Measurements from ENCODE around the gene STK11. TPM values are rescaled to one million over a fixed set of nuclear protein-coding genes. Genes with fewer than 3 reads are reported as not detected.
A peak's percentile ranks its signal among the peaks of the same experiment; 100 is the strongest.

STK11 gene
- total and polyA plus RNA-seq, 7 experiments from 2014 or later, result 13.9 to 91.3 (median 71.5) TPM

DNA sequence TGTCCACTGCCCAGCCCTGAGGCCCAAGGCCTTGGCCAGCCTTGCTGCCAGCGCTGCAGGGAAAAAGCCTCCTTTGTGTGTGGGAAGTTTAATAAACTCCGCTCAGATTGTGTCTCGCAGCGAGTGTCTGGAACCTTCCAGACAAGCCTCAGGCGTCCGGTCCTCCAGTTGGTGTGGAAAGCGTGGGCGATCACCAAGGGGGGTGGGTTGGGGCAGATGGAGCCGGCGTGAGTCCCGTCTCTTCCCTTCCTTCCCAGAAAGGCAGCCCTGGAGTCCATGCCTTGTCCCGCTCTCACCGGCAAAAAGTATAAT is 4.6 kb downstream of the STK11 start:
- DNase-seq, result no peak
- Mint-ChIP-seq H3K27me3 (no peaks in the 10 kb centered on the region), H3K4me1 (peaks cover 23 to 49% (median 33%) of the 10 kb centered on the region in 7 donors), H3K27ac (peak overlapping the region in 2 of 9 donors; percentile 56 to 67), H3K36me3 (peaks cover 0 to 18% (median 5%) of the 10 kb centered on the region in 5 donors), H3K4me3 (peak overlapping the region in 7 of 10 donors; percentile 8 to 70 (median 29)), H3K9me3 (peaks cover 0 to 2% (median 0%) of the 10 kb centered on the region in 11 donors)
- Histone ChIP-seq H3K27me3 (ENCODE audit: control insufficient read depth in 2 of 2, insufficient read depth in 2 of 2, low read length in 2 of 2) (no peaks in the 10 kb centered on the region), H3K36me3 (ENCODE audit: control insufficient read depth in 2 of 3, insufficient read depth in 3 of 3, low read length in 3 of 3) (peaks cover 0 to 10% (median 0%) of the 10 kb centered on the region in 3 experiments), H3K4me1 (ENCODE audit: control insufficient read depth in 2 of 2, insufficient read depth in 2 of 2, low read length in 2 of 2) (peaks cover 28 to 30% of the 10 kb centered on the region in 2 donors), H3K4me3 (ENCODE audit: low read length) (no peak overlapping the region), H3K27ac (ENCODE audit: low read depth, low read length) (no peak overlapping the region), H3K9me3 (ENCODE audit: control insufficient read depth in 2 of 3, low read length in 3 of 3) (no peaks in the 10 kb centered on the region)
- POLR2A ChIA-PET, result no interaction called here
- ATAC-seq, result no peak
- CTCF ChIA-PET, result no interaction called here
- intact Hi-C loops (cut with micrococcal nuclease), result no loop called here

GRCh38 chr19:1211494-1212234 is 6.1 kb downstream of the STK11 start:
- intact Hi-C loops (cut with micrococcal nuclease), result no loop called here
- no peaks in the 10 kb centered on the region for H3K9me3 ChIP-seq (ENCODE audit: control insufficient read depth in 2 of 3, low read length in 3 of 3)
- peaks cover 0 to 18% (median 5%) of the 10 kb centered on the region in 5 donors for H3K36me3 Mint-ChIP-seq
- peaks cover 27 to 29% of the 10 kb centered on the region in 2 donors for H3K4me1 ChIP-seq (ENCODE audit: control insufficient read depth in 2 of 2, insufficient read depth in 2 of 2, low read length in 2 of 2)
- H3K36me3 ChIP-seq (ENCODE audit: control insufficient read depth in 2 of 3, insufficient read depth in 3 of 3, low read length in 3 of 3), result peaks cover 0 to 13% (median 0%) of the 10 kb centered on the region in 3 experiments
- H3K9me3 Mint-ChIP-seq, result peaks cover 0 to 2% (median 0%) of the 10 kb centered on the region in 11 donors
- H3K27ac Mint-ChIP-seq, result peak overlapping the region in 2 of 9 donors; percentile 67 to 78
- H3K27ac ChIP-seq (ENCODE audit: low read depth, low read length), result peak overlapping the region; percentile 4
- no peaks in the 10 kb centered on the region for H3K27me3 Mint-ChIP-seq
- no peak for ATAC-seq
- H3K4me3 ChIP-seq (ENCODE audit: low read length), result no peak overlapping the region
- H3K27me3 ChIP-seq (ENCODE audit: control insufficient read depth in 2 of 2, insufficient read depth in 2 of 2, low read length in 2 of 2), result no peaks in the 10 kb centered on the region
- CTCF ChIA-PET, result no interaction called here
- POLR2A ChIA-PET, result interaction anchor here (0.9 to 1.2 kb wide), 2 partner anchors 19 to 27 kb away, joined by 3 to 4 read pairs; no protein-coding TSS in a partner anchor
- H3K4me3 Mint-ChIP-seq, result peak overlapping the region in 4 of 10 donors; percentile 17 to 47 (median 27)
- peaks cover 22 to 48% (median 32%) of the 10 kb centered on the region in 7 donors for H3K4me1 Mint-ChIP-seq
- no peak for DNase-seq

- DNase-seq (peak; percentile 37 to 71 (median 53)), ATAC-seq (peak; percentile 90)
- Mint-ChIP-seq H3K27ac (peak overlapping the region; percentile 87 to 99 (median 93)), H3K4me3 (peak overlapping the region; percentile 75 to 88 (median 78)), H3K9me3 (peaks cover 0 to 2% (median 0%) of the 10 kb centered on the region in 11 donors), H3K27me3 (no peaks in the 10 kb centered on the region), H3K4me1 (peaks cover 19 to 37% (median 27%) of the 10 kb centered on the region in 7 donors), H3K36me3 (peaks cover 0 to 12% (median 5%) of the 10 kb centered on the region in 5 donors)
- ChIA-PET CTCF (interaction anchor here (0.5 to 0.6 kb wide), 2 partner anchors 30 to 36 kb away, joined by 3 to 6 read pairs; no protein-coding TSS in a partner anchor), POLR2A (interaction anchor here (0.7 to 1.8 kb wide), 6 partner anchors 39 to 201 kb away, joined by 3 to 5 read pairs (median 3); partner anchors contain the start of genes ABCA7 and CIRBP)
- Histone ChIP-seq H3K9me3 (ENCODE audit: control insufficient read depth in 2 of 3, low read length in 3 of 3) (no peaks in the 10 kb centered on the region), H3K27me3 (ENCODE audit: control insufficient read depth in 2 of 2, insufficient read depth in 2 of 2, low read length in 2 of 2) (no peaks in the 10 kb centered on the region), H3K4me3 (ENCODE audit: low read length) (peak overlapping the region; percentile 31), H3K4me1 (ENCODE audit: control insufficient read depth in 2 of 2, insufficient read depth in 2 of 2, low read length in 2 of 2) (peaks cover 16 to 29% of the 10 kb centered on the region in 2 donors), H3K36me3 (ENCODE audit: control insufficient read depth in 2 of 3, insufficient read depth in 3 of 3, low read length in 3 of 3) (peaks cover 0 to 18% (median 0%) of the 10 kb centered on the region in 3 experiments), H3K27ac (ENCODE audit: low read depth, low read length) (peak overlapping the region; percentile 71)
- intact Hi-C loops (cut with micrococcal nuclease), result no loop called here
Observed at GRCh38 chr19:1213391-1214286, 8.1 kb downstream of the STK11 start.

GRCh38 chr19:1214299-1214861 is 8.8 kb downstream of the STK11 start:
- CTCF ChIA-PET, result interaction anchor here (0.6 kb wide), 1 partner anchor 29 kb away, joined by 3 read pairs; no protein-coding TSS in a partner anchor
- intact Hi-C loops (cut with micrococcal nuclease), result no loop called here
- POLR2A ChIA-PET, result interaction anchor here (0.7 to 1.8 kb wide), 6 partner anchors 39 to 201 kb away, joined by 3 to 5 read pairs (median 3); partner anchors contain the start of genes ABCA7 and CIRBP
- peaks cover 12 to 25% of the 10 kb centered on the region in 2 donors for H3K4me1 ChIP-seq (ENCODE audit: control insufficient read depth in 2 of 2, insufficient read depth in 2 of 2, low read length in 2 of 2)
- H3K27me3 ChIP-seq (ENCODE audit: control insufficient read depth in 2 of 2, insufficient read depth in 2 of 2, low read length in 2 of 2), result no peaks in the 10 kb centered on the region
- peaks cover 0 to 20% (median 0%) of the 10 kb centered on the region in 3 experiments for H3K36me3 ChIP-seq (ENCODE audit: control insufficient read depth in 2 of 3, insufficient read depth in 3 of 3, low read length in 3 of 3)
- no peaks in the 10 kb centered on the region for H3K9me3 ChIP-seq (ENCODE audit: control insufficient read depth in 2 of 3, low read length in 3 of 3)
- Mint-ChIP-seq H3K27me3 (no peaks in the 10 kb centered on the region), H3K9me3 (peaks cover 0 to 2% (median 0%) of the 10 kb centered on the region in 11 donors), H3K36me3 (peaks cover 0 to 12% (median 5%) of the 10 kb centered on the region in 5 donors), H3K27ac (peak overlapping the region in 8 of 9 donors; percentile 87 to 99 (median 93)), H3K4me1 (peaks cover 19 to 36% (median 27%) of the 10 kb centered on the region in 7 donors), H3K4me3 (peak overlapping the region; percentile 75 to 88 (median 78))
- peak overlapping the region; percentile 71 for H3K27ac ChIP-seq (ENCODE audit: low read depth, low read length)
- no peak overlapping the region for H3K4me3 ChIP-seq (ENCODE audit: low read length)
- DNase-seq (no peak), ATAC-seq (no peak)

DNA sequence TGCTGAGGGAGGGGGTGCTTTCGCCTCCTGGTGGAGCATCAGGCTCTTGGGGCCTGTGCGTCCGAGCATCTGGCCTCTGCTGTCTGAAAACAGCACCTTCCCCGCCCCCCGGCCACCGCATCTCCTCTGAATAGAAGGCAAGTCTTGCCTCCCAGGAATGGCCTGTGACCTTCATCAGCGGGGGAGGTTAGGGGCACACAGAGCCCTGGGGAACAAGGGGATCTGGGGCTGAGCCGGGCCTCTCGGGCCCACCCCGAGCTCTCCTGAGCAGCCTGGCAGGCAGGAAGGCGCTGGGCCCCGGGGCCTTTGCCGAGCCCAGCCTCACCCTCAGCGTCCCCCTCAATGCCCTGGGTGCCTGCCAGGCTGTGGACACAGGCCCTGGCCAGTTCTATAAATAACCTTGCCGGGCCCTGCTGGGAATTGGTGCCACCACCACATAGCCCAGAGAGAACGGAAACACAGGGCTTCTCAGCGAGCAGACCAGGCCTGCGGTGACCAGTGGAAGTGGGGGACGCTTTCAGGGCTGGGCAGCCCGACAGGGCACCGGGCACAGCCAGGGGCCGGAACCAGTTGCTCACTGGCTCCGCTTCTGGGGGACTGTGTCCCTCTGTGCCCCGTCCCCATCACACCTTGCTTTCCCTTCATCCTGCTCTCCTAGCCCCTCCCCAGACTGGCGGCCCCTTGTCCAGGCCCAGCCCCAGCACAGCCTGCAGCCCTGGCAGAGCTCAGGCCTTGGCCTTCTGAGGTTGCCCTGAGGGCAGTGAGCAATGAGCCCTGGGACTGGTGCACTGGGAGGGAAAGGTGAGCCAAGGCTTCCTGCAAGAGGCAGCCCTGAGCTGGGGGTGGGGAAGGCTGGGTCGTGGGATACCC is 9.5 kb downstream of the STK11 start:
- ChIA-PET POLR2A (interaction anchor here (1.8 kb wide), 1 partner anchor 84 kb away, joined by 5 read pairs; no protein-coding TSS in a partner anchor), CTCF (no interaction called here)
- H3K27ac ChIP-seq (ENCODE audit: low read depth, low read length), result no peak overlapping the region
- H3K9me3 Mint-ChIP-seq, result peaks cover 0 to 2% (median 0%) of the 10 kb centered on the region in 11 donors
- H3K4me1 Mint-ChIP-seq, result peaks cover 18 to 29% (median 23%) of the 10 kb centered on the region in 7 donors
- H3K36me3 Mint-ChIP-seq, result peaks cover 0 to 10% (median 5%) of the 10 kb centered on the region in 5 donors
- H3K36me3 ChIP-seq (ENCODE audit: control insufficient read depth in 2 of 3, insufficient read depth in 3 of 3, low read length in 3 of 3), result peaks cover 0 to 19% (median 0%) of the 10 kb centered on the region in 3 experiments
- intact Hi-C loops (cut with micrococcal nuclease), result no loop called here
- H3K27me3 ChIP-seq (ENCODE audit: control insufficient read depth in 2 of 2, insufficient read depth in 2 of 2, low read length in 2 of 2), result no peaks in the 10 kb centered on the region
- H3K4me1 ChIP-seq (ENCODE audit: control insufficient read depth in 2 of 2, insufficient read depth in 2 of 2, low read length in 2 of 2), result peaks cover 12 to 20% of the 10 kb centered on the region in 2 donors
- H3K4me3 ChIP-seq (ENCODE audit: low read length), result no peak overlapping the region
- no peak overlapping the region for H3K27ac Mint-ChIP-seq
- no peak for ATAC-seq
- H3K4me3 Mint-ChIP-seq, result no peak overlapping the region
- DNase-seq, result no peak
- no peaks in the 10 kb centered on the region for H3K9me3 ChIP-seq (ENCODE audit: control insufficient read depth in 2 of 3, low read length in 3 of 3)
- no peaks in the 10 kb centered on the region for H3K27me3 Mint-ChIP-seq

All from naive thymus-derived CD4-positive, alpha-beta T cell (primary cell).